Panc1 (cell line): Measurements from ENCODE around the gene RIMKLA. TPM values are rescaled to one million over a fixed set of nuclear protein-coding genes. Genes with fewer than 3 reads are reported as not detected.

ENCODE experiments used
- ATAC-seq: fragments of 200-7000 bp; cut with Tn5 transposase; 2 replicates; pipeline ENCODE4 v1.9.1; 2020; ENCODE audit warnings: mild to moderate bottlenecking, moderate library complexity
- BruUV-seq: library from RNA; stranded (reverse); fragments of 400-500 nt; replicated peaks from 2 replicates; lab custom pipeline; 2021; lab: Mats Ljungman, UMichigan
- CTCF ChIA-PET: fragments of 300-600 bp; sonication (Branson Sonifier 250); formaldehyde crosslinking; loops from one replicate; lab custom pipeline; 2022; ENCODE audit warnings: antibody characterized with exemption; lab: Charles Lee
- POLR2A ChIA-PET: fragments of 300-600 bp; sonication (Branson Sonifier 250); formaldehyde crosslinking; loops from one replicate; lab custom pipeline; 2022; ENCODE audit warnings: antibody characterized with exemption; lab: Charles Lee
- DNase-seq: peaks from one replicate; pipeline ENCODE4 v3.0.0-alpha.2; 2010; ENCODE audit warnings: low read depth, low spot score
- H3K27ac ChIP-seq: 2 replicates; pipeline ENCODE4 v1.5.1; 2011; ENCODE audit warnings: mild to moderate bottlenecking, low read length, inconsistent platforms
- H3K27me3 ChIP-seq: fragments of 200-500 bp; sonication (Bioruptor generic); 2 replicates; pipeline ENCODE4 v1.6.0; 2014; ENCODE audit warnings: low read length, inconsistent platforms; ENCODE audit not compliant: control insufficient read depth, insufficient read depth
- H3K36me3 ChIP-seq: fragments of 200-500 bp; sonication (Bioruptor generic); 2 replicates; pipeline ENCODE4 v1.5.1; 2014; ENCODE audit warnings: inconsistent platforms, mild to moderate bottlenecking, low read length, moderate library complexity; ENCODE audit not compliant: control insufficient read depth, insufficient read depth
- H3K4me1 ChIP-seq: 2 replicates; pipeline ENCODE4 v1.5.1; 2011; ENCODE audit warnings: inconsistent platforms, mild to moderate bottlenecking, low read length, moderate library complexity; ENCODE audit not compliant: control insufficient read depth, insufficient read depth
- H3K4me3 ChIP-seq, 2 experiments: 2 replicates each; pipeline ENCODE4 v1.5.1; 2011 to 2012; ENCODE audit warnings: low read depth in 2 of 2, low read length in 2 of 2, mild to moderate bottlenecking in 2 of 2, inconsistent platforms in 1 of 2, moderate library complexity in 1 of 2
- H3K9me3 ChIP-seq: fragments of 200-500 bp; sonication (Bioruptor generic); 2 replicates; pipeline ENCODE4 v1.5.1; 2014; ENCODE audit warnings: low read depth, mild to moderate bottlenecking, inconsistent platforms, low read length, moderate library complexity; ENCODE audit not compliant: control insufficient read depth, insufficient read depth
- CTCF ChIP-seq: fragments of 450-650 bp; IDR thresholded peaks from 2 replicates; pipeline ENCODE4 v1.5.1; 2017; ENCODE audit warnings: mild to moderate bottlenecking
- POLR2AphosphoS5 ChIP-seq: IDR thresholded peaks from 2 replicates; pipeline ENCODE4 v1.6.1; 2012; ENCODE audit warnings: mild to moderate bottlenecking, low read depth, low read length, moderate library complexity
- REST ChIP-seq, 2 experiments: IDR thresholded peaks; 2 replicates each; pipeline ENCODE4 v1.6.1; 2011 to 2012; ENCODE audit warnings: low read depth in 2 of 2, control low read depth in 1 of 2, low read length in 1 of 2, mild to moderate bottlenecking in 1 of 2, moderate library complexity in 1 of 2; ENCODE audit not compliant: insufficient read depth in 1 of 2
- SIN3A ChIP-seq: IDR thresholded peaks from 2 replicates; pipeline ENCODE4 v1.6.1; 2012; ENCODE audit warnings: low read depth, mild to moderate bottlenecking, low read length, moderate library complexity, borderline replicate concordance; ENCODE audit not compliant: insufficient read depth
- TCF7L2 ChIP-seq: IDR thresholded peaks from 2 replicates; pipeline ENCODE4 v1.6.1; 2011; ENCODE audit warnings: mild to moderate bottlenecking, low read depth, low read length, inconsistent platforms
- in situ Hi-C: cut with HindIII; loops from 2 replicates; pipeline ENCODE4 v1.10.0; 2016; ENCODE audit warnings: low sequenced_read_pairs, low pct_unique_long_range_greater_than_20kb
- intact Hi-C: fragments of 100-400 bp; cut with micrococcal nuclease; formaldehyde crosslinking; loops from one replicate; pipeline ENCODE4 v1.10.0; 2022; ENCODE audit not compliant: unreplicated experiment
- total RNA-seq: library from RNA; stranded (reverse); gene quantifications from one replicate; pipeline ENCODE4 v1.2.1, GENCODE V29; 2021; ENCODE audit not compliant: unreplicated experiment

The RIMKLA gene
- total RNA-seq, 1 experiment from 2014 or later = 13.6 TPM

GRCh38 chr1:42364089-42364488 is 16.5 kb upstream of the RIMKLA start:
- Histone ChIP-seq H3K4me3 (no peak overlapping the region), H3K4me1 (no peaks in the 10 kb centered on the region), H3K27ac (no peak overlapping the region), H3K36me3 (no peaks in the 10 kb centered on the region), H3K9me3 (no peaks in the 10 kb centered on the region), H3K27me3 (no peaks in the 10 kb centered on the region; the same call in 1 of the 2 replicates)
- intact Hi-C loops (no loop called here), in situ Hi-C loops (no loop called here)
- DNase-seq = no peak
- TF ChIP-seq SIN3A (no peak), REST (IDR thresholded peaks at IDR 0.05; ENCODE audit: insufficient read depth in 1 of 2, low read depth in 2 of 2, low read length in 1 of 2) (no peak), POLR2AphosphoS5 (no peak), CTCF (no peak), TCF7L2 (no peak)
- ChIA-PET CTCF (no interaction called here), POLR2A (no interaction called here)
- ATAC-seq = no peak
- BruUV-seq = no TSS peak

- intact Hi-C loops (no loop called here), in situ Hi-C loops (no loop called here)
- Histone ChIP-seq H3K4me3 (no peak overlapping the region), H3K9me3 (no peaks in the 10 kb centered on the region), H3K36me3 (no peaks in the 10 kb centered on the region), H3K27me3 (no peaks in the 10 kb centered on the region; the same call in 1 of the 2 replicates), H3K4me1 (no peaks in the 10 kb centered on the region), H3K27ac (no peak overlapping the region)
- ChIA-PET CTCF (no interaction called here), POLR2A (no interaction called here)
- no TSS peak for BruUV-seq
- TF ChIP-seq TCF7L2 = no peak
- TF ChIP-seq SIN3A = no peak
- no peak for TF ChIP-seq CTCF
- no peak for TF ChIP-seq POLR2AphosphoS5
- TF ChIP-seq REST (IDR thresholded peaks at IDR 0.05; ENCODE audit: insufficient read depth in 1 of 2, low read depth in 2 of 2, low read length in 1 of 2) = no peak
- ATAC-seq = no peak
- DNase-seq = no peak
Measured at GRCh38 chr1:42364542-42364941, 16.1 kb upstream of the RIMKLA start.
